Activated B cell treated with CpG ODN at 0.5 μM for 24 hours (primary cell): Measurements from ENCODE around the gene CSH2. TPM values are rescaled to one million over a fixed set of nuclear protein-coding genes. Genes with fewer than 3 reads are reported as not detected.

Experiments
- ATAC-seq: fragments of 200-7000 bp; cut with Tn5 transposase; one replicate; pipeline ENCODE4 v1.10.0; 2021; ENCODE audit warnings: low read depth, mild to moderate bottlenecking, moderate library complexity
- CTCF ChIA-PET: fragments of 350-600 bp; sonication (Branson Sonifier 250); formaldehyde crosslinking; loops from one replicate; lab custom pipeline; 2021; ENCODE audit warnings: antibody characterized with exemption; lab: Charles Lee
- POLR2A ChIA-PET: fragments of 350-600 bp; sonication (Branson Sonifier 250); formaldehyde crosslinking; loops from one replicate; lab custom pipeline; 2021; ENCODE audit warnings: antibody characterized with exemption; lab: Charles Lee
- DNase-seq: peaks from one replicate; pipeline ENCODE4 v3.0.0; 2022
- H3K27ac Mint-ChIP-seq: one replicate; pipeline ENCODE4 v1.8.0; 2020; ENCODE audit warnings: mixed read lengths
- H3K27me3 Mint-ChIP-seq: one replicate; pipeline ENCODE4 v1.8.0; 2021; ENCODE audit warnings: mixed read lengths
- H3K36me3 Mint-ChIP-seq: one replicate; pipeline ENCODE4 v1.8.0; 2021; ENCODE audit warnings: low read depth, mixed read lengths
- H3K4me1 Mint-ChIP-seq: one replicate; pipeline ENCODE4 v1.8.0; 2021; ENCODE audit warnings: mixed read lengths
- H3K4me3 Mint-ChIP-seq: one replicate; pipeline ENCODE4 v1.8.0; 2020; ENCODE audit warnings: mild to moderate bottlenecking, mixed read lengths
- H3K9me3 Mint-ChIP-seq: one replicate; pipeline ENCODE4 v1.8.0; 2020; ENCODE audit warnings: mixed read lengths
- intact Hi-C: fragments of 100-400 bp; cut with micrococcal nuclease; formaldehyde crosslinking; loops from one replicate; pipeline ENCODE4 v1.15.1; 2024
- total RNA-seq: library from RNA; stranded (reverse); gene quantifications from 2 replicates; pipeline ENCODE4 v1.2.3, GENCODE V29; 2022
- TF ChIP-seq, protein P1 (sequence below): fragments of 200-600 bp; IDR thresholded peaks from one replicate; pipeline ENCODE4 v1.8.0; 2022; ENCODE audit warnings: antibody characterized with exemption, mild to moderate bottlenecking

Gene CSH2
- total RNA-seq, 1 donor from 2014 or later = not detected

DNA sequence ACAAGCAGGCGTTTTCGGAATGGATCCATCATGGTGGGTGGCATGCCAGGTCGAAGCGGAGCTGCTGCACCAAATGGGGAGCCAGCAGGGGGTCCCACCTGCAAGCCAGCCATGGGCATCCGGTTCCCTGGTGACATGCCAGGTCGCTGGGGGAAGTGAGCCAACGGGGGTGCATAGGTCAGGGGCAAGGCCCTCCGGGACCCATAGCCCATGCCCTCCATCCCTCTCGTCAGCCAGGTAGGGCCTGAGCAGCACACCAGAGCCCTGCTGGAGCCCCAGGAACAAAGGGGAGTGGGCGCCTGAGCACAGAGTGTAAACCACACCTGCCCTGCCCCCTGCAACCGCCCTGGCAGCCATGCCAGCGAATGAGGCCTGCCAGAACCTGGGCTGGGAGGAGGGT, 36.0 kb downstream of the CSH2 start:
- ChIA-PET CTCF (interaction anchor here (1.0 kb wide), 1 partner anchor 19 kb away, joined by 3 read pairs; no protein-coding TSS in a partner anchor), POLR2A (interaction anchor here (6.7 to 8.3 kb wide), 2 partner anchors 10 to 63 kb away, joined by 72 to 112 read pairs; partner anchors contain the start of genes CCDC47, DDX42, FTSJ3 and PSMC5)
- Mint-ChIP-seq H3K4me3 (no peak overlapping the region), H3K9me3 (no peaks in the 10 kb centered on the region), H3K4me1 (peaks cover 56% of the 10 kb centered on the region), H3K27ac (no peak overlapping the region), H3K27me3 (no peaks in the 10 kb centered on the region), H3K36me3 (peaks cover 48% of the 10 kb centered on the region)
- intact Hi-C loops = no loop called here
- TF ChIP-seq, protein P1, sequence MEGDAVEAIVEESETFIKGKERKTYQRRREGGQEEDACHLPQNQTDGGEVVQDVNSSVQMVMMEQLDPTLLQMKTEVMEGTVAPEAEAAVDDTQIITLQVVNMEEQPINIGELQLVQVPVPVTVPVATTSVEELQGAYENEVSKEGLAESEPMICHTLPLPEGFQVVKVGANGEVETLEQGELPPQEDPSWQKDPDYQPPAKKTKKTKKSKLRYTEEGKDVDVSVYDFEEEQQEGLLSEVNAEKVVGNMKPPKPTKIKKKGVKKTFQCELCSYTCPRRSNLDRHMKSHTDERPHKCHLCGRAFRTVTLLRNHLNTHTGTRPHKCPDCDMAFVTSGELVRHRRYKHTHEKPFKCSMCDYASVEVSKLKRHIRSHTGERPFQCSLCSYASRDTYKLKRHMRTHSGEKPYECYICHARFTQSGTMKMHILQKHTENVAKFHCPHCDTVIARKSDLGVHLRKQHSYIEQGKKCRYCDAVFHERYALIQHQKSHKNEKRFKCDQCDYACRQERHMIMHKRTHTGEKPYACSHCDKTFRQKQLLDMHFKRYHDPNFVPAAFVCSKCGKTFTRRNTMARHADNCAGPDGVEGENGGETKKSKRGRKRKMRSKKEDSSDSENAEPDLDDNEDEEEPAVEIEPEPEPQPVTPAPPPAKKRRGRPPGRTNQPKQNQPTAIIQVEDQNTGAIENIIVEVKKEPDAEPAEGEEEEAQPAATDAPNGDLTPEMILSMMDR = no peak
- DNase-seq (no peak), ATAC-seq (no peak)

DNA sequence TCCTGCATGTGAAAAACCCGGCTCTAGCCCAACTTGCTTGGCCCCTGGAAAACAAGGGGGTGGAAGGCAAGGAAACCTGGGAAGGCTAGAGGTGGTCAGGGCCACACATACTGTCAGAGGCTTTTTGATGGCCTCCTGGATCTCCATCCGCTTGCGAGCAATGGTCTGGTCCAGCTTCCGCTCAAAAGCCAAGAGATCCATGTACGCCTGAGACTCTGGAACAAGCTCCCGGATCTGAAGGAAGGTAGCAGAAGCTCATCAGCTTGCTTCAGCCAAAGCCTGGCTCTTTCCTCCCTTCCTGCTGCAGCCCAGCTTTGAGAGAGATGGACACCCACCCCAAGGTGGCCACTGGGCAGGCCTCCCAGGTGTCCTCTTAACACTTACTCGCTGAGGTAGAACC, 36.7 kb downstream of the CSH2 start:
- DNase-seq = no peak
- ChIA-PET POLR2A (interaction anchor here (8.3 kb wide), 1 partner anchor 10 kb away, joined by 112 read pairs; the partner anchor contains the start of genes FTSJ3 and PSMC5), CTCF (interaction anchor here (1.0 kb wide), 1 partner anchor 19 kb away, joined by 3 read pairs; no protein-coding TSS in a partner anchor)
- ATAC-seq = no peak
- no peaks in the 10 kb centered on the region for H3K27me3 Mint-ChIP-seq
- H3K36me3 Mint-ChIP-seq = peaks cover 52% of the 10 kb centered on the region
- intact Hi-C loops = no loop called here
- peaks cover 58% of the 10 kb centered on the region for H3K4me1 Mint-ChIP-seq
- no peak overlapping the region for H3K27ac Mint-ChIP-seq
- no peaks in the 10 kb centered on the region for H3K9me3 Mint-ChIP-seq
- TF ChIP-seq, protein P1 = no peak
- H3K4me3 Mint-ChIP-seq = no peak overlapping the region

DNA sequence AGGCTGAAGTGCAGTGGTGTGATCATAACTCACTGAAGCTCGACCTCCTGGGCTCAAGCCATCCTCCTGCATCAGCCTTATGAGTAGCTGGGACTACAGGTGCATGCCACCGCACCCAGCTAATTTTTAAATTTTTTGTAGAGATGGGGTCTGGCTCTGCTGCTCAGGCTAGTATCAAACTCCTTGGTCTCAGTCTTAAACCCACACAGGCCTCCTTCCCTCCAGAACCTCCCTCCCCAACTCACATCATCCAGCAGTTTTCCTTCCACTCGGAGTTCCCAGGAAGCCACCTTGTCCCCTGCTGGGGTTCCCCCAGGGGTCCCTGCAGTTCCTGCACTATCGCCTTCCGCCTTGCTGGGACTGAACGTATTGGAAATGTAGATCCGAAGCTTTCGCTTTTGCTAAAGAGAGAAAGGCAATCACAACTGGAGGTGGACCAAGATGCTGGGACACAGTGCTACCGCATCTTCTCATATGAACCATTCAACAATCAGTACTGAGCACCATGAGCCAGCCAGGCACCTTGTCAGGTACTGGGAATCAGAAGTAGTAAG, 38.2 kb downstream of the CSH2 start:
- intact Hi-C loops = loop anchor here (1.0 to 2.0 kb wide), 3 partner anchors 8 to 410 kb away; partner anchors contain the start of genes FTSJ3 and PSMC5
- ATAC-seq (no peak), DNase-seq (no peak)
- H3K27me3 Mint-ChIP-seq = no peaks in the 10 kb centered on the region
- H3K36me3 Mint-ChIP-seq = peaks cover 65% of the 10 kb centered on the region
- CTCF ChIA-PET = interaction anchor here (0.9 kb wide), 1 partner anchor 140 kb away, joined by 3 read pairs; no protein-coding TSS in a partner anchor
- H3K4me3 Mint-ChIP-seq = no peak overlapping the region
- TF ChIP-seq, protein P1 = no peak
- H3K27ac Mint-ChIP-seq = no peak overlapping the region
- no peaks in the 10 kb centered on the region for H3K9me3 Mint-ChIP-seq
- peaks cover 53% of the 10 kb centered on the region for H3K4me1 Mint-ChIP-seq
- POLR2A ChIA-PET = interaction anchor here (0.5 to 5.3 kb wide), 4 partner anchors 7 to 224 kb away, joined by 3 to 30 read pairs (median 5); partner anchors contain the start of genes CCDC47 and SMARCD2

DNA sequence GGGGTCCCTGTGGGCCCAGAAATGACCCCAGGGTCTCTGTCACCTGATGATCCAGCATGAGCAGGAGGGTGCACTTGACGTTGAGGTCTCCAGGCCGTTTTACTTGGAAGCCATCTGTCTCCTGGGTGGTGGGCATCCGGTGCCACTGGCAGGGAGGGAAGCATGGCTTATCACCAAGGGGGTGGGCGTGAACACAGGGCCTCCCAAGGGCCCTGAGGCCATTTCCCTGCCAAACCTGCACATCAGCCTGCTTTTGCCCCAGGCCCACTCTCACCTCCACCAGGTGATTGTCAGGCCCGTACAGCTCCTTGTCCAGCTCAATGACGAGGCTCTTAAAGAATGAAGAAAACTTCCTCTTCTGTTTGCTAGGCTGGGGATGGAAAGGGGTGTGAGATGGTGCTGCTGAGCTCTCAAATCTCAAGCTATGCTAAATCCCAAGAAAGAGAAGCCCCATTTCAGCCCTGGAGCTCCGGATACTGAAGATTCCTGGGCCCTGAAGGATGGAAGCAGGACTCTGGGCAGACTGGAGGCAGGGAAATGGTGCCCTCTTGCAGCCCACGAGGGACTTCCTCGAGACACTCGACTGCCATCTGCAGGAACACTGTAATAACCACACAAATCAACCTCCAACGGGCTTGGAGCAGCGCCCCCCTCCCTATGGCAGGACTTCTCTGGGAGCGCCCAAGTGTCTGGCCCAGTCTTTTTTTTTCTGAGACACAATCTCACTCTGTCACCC, 38.9 kb downstream of the CSH2 start:
- H3K4me1 Mint-ChIP-seq = peaks cover 56% of the 10 kb centered on the region
- POLR2A ChIA-PET = interaction anchor here (1.0 to 5.3 kb wide), 4 partner anchors 8 to 311 kb away, joined by 3 to 30 read pairs (median 5); partner anchors contain the start of genes CCDC47 and SMARCD2

More for the DNA sequence above, 38.9 kb downstream of the CSH2 start:
- TF ChIP-seq, protein P1 = no peak
- intact Hi-C loops = loop anchor here (1.0 to 2.0 kb wide), 3 partner anchors 7 to 409 kb away; partner anchors contain the start of genes FTSJ3 and PSMC5
- Mint-ChIP-seq H3K27ac (peak overlapping the region; percentile 65), H3K27me3 (no peaks in the 10 kb centered on the region), H3K36me3 (peaks cover 71% of the 10 kb centered on the region), H3K9me3 (no peaks in the 10 kb centered on the region), H3K4me3 (no peak overlapping the region)
- ATAC-seq (peak; percentile 88), DNase-seq (no peak)
- CTCF ChIA-PET = interaction anchor here (0.6 to 0.9 kb wide), 3 partner anchors 16 to 139 kb away, joined by 3 read pairs; no protein-coding TSS in a partner anchor
